ENCODE results near the gene CPPED1. TPM values are rescaled to one million over a fixed set of nuclear protein-coding genes. Genes with fewer than 3 reads are reported as not detected.
"Not testable (repeated sequence)": the region's sequence is repeated elsewhere in the genome, so short reads cannot be mapped to it uniquely, and the experiment has no call there.

The CPPED1 gene
- total and polyA plus RNA-seq, 10 donors = 10.0 to 66.3 (median 45.4) TPM

DNA sequence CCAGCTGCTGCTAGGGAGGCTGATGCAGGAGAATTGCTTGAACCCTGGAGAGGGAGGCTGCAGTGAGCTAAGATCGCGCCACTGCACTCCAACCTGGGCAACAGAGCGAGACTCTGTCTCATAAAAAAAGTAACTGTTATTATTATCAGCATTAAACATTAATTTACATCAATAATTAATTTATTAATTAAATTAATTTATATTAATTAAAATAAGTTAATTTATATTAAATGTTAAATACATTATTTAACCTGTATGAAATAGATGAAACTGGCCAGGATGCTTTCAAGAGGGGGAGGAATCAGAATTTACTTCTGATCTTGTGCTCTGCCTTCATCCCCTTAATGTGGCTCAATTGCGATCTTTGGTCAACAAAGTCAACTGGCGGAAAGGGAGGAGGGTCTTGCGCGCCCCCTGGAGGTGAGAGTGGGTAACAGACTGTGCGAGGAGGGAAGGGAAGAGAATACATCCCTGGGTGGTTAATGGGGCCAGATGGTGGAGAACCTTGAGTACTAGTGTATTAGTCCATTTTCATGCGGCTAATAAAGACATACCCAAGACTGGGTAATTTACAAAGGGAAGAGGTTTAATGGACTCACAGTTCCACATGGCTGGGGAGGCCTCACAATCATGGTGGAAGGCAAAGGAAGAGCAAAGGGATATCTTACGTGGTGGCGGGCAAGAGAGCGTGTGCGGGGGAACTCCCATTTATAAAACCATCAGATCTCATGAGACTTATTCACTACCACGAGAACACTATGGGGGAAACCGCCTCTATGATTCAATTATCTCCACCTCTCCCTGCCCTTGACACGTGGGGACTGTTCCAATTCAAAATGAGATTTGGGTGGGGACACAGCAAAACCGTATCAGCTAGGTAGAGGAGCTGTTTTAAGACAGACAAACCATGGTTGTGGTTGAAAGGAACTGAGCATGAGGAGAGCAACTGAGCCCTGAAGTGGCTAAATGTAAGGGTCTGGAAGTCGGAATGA lies 15.7 kb upstream of the CPPED1 start:
- intact Hi-C loops (cut with DNase I; ENCODE audit: low total_unique reads) = loop anchor here (5.0 to 10.0 kb wide), 3 partner anchors 247 to 725 kb away; no protein-coding TSS in a partner anchor
- TF ChIP-seq POLR2AphosphoS5 (IDR thresholded peaks at IDR 0.05) (peak in 1 of 3 donors; percentile 64), POLR2A (IDR thresholded peaks at IDR 0.05) (no peak)
- TF ChIP-seq, protein P1, sequence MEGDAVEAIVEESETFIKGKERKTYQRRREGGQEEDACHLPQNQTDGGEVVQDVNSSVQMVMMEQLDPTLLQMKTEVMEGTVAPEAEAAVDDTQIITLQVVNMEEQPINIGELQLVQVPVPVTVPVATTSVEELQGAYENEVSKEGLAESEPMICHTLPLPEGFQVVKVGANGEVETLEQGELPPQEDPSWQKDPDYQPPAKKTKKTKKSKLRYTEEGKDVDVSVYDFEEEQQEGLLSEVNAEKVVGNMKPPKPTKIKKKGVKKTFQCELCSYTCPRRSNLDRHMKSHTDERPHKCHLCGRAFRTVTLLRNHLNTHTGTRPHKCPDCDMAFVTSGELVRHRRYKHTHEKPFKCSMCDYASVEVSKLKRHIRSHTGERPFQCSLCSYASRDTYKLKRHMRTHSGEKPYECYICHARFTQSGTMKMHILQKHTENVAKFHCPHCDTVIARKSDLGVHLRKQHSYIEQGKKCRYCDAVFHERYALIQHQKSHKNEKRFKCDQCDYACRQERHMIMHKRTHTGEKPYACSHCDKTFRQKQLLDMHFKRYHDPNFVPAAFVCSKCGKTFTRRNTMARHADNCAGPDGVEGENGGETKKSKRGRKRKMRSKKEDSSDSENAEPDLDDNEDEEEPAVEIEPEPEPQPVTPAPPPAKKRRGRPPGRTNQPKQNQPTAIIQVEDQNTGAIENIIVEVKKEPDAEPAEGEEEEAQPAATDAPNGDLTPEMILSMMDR (IDR thresholded peaks at IDR 0.05 in 8 of 11, conservative IDR thresholded peaks at IDR 0.05 in 3 of 11) = peak; percentile 85 to 97 (median 92)
- Histone ChIP-seq H3K27me3 (replicated peaks in 1 of 7) (no peaks in the 10 kb centered on the region), H3K9me3 (no peaks in the 10 kb centered on the region), H3K36me3 (no peaks in the 10 kb centered on the region), H3K27ac (no peak overlapping the region), H3K4me1 (peaks cover 0 to 43% (median 8%) of the 10 kb centered on the region in 6 donors), H3K4me3 (no peak overlapping the region)
- WGBS, 5 donors = 53 to 61% (median 55%) methylated on average over 18 of the region's 18 CpGs
- DNase-seq = peak; percentile 92

DNA sequence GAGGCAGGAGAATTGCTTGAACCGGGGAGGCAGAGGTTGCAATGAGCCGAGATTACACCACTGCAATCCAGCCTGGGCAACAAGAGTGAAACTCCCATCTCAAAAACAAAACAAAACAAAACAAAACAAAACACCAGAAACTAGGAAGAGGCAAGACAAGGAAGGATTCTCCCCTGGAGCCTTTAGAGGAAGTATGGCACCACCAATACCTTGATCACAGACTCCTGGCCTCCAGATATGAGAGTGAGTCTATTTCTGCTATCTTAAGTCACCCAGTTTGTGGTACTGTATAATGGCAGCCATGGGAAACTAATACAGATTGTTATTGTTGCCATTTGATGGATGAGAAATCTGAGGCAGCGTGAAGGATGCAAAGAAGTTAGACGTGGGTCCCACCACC lies 14.6 kb upstream of the CPPED1 start:
- DNase-seq = no peak
- intact Hi-C loops (cut with DNase I; ENCODE audit: low total_unique reads) = loop anchor here (5.0 to 10.0 kb wide), 3 partner anchors 246 to 724 kb away; no protein-coding TSS in a partner anchor
- TF ChIP-seq, protein P1 (IDR thresholded peaks at IDR 0.05 in 8 of 11, conservative IDR thresholded peaks at IDR 0.05 in 3 of 11) = no peak
- no peak for TF ChIP-seq POLR2A (IDR thresholded peaks at IDR 0.05)
- no peak for TF ChIP-seq POLR2AphosphoS5 (IDR thresholded peaks at IDR 0.05)
- 79 to 91% (median 81%) methylated on average over 4 of the region's 4 CpGs for WGBS, 5 donors
- Histone ChIP-seq H3K9me3 (no peaks in the 10 kb centered on the region), H3K4me1 (peaks cover 0 to 53% (median 8%) of the 10 kb centered on the region in 6 donors), H3K27ac (peak overlapping the region in 1 of 8 donors; percentile 82), H3K27me3 (replicated peaks in 1 of 7) (no peaks in the 10 kb centered on the region), H3K4me3 (no peak overlapping the region), H3K36me3 (no peaks in the 10 kb centered on the region)

DNA sequence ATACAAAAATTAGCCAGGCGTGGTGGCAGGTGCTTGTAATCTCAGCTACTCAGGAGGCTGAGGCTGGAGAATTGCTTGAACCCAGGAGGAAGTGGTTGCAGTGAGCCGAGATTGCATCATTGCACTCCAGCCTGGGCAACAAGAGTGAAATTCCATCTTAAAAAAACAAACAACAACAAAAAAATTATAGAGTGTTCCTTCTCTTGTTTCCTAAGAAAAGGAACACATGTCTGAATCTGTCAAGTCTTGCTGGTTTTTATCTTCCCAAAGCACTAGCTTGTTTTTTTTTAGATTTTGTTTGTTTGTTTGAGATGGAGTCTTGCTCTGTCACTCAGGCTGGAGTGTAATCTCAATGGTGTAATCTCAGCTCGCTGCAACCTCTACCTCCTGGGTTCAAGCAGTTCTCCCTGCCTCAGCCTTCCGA lies 13.1 kb upstream of the CPPED1 start:
- Histone ChIP-seq H3K4me1 (peaks cover 0 to 57% (median 8%) of the 10 kb centered on the region in 6 donors), H3K27ac (peak overlapping the region in 5 of 8 donors; percentile 43 to 82 (median 58)), H3K4me3 (peak overlapping the region in 1 of 8 donors; percentile 9)
- intact Hi-C loops (cut with DNase I; ENCODE audit: low total_unique reads) = loop anchor here (5.0 to 10.0 kb wide), 3 partner anchors 245 to 722 kb away; no protein-coding TSS in a partner anchor
- DNase-seq; H3K36me3 ChIP-seq; H3K27me3 ChIP-seq (replicated peaks in 1 of 7); H3K9me3 ChIP-seq: not testable (repeated sequence)
- peak in 1 of 3 donors; percentile 7 for TF ChIP-seq POLR2AphosphoS5 (IDR thresholded peaks at IDR 0.05)
- 35 to 50% (median 44%) methylated on average over 4 of the region's 4 CpGs for WGBS, 5 donors

DNA sequence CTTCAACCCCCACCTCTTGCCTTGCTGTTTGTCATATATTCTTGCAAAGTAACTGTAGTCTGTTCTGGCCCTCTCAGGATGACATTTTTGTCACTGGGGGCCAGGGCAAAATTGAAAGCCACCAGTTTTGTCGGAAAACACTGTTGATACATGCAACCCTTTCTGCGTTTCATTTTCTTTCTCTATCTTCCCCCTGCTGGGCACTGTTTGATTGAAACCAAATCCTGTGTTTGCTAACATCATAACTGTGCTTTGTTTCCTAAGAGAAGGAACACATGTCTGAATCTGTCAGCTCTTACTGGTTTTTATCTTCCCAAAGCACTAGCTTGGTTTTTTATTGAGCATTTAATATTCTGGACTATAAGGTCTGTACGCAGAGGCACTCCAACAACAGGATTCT lies 11.7 kb upstream of the CPPED1 start:
- no peak for DNase-seq
- TF ChIP-seq, protein P1 (IDR thresholded peaks at IDR 0.05 in 8 of 11, conservative IDR thresholded peaks at IDR 0.05 in 3 of 11) = peak in 1 of 11 experiments; percentile 23
- TF ChIP-seq POLR2A (IDR thresholded peaks at IDR 0.05) = no peak
- intact Hi-C loops (cut with DNase I; ENCODE audit: low total_unique reads) = loop anchor here (5.0 to 10.0 kb wide), 3 partner anchors 243 to 721 kb away; no protein-coding TSS in a partner anchor
- Histone ChIP-seq H3K9me3 (peaks cover 0 to 3% (median 0%) of the 10 kb centered on the region in 8 donors), H3K27ac (peak overlapping the region in 1 of 8 donors; percentile 82), H3K4me1 (peaks cover 0 to 57% (median 8%) of the 10 kb centered on the region in 6 donors), H3K27me3 (replicated peaks in 1 of 7) (no peaks in the 10 kb centered on the region), H3K36me3 (no peaks in the 10 kb centered on the region), H3K4me3 (no peak overlapping the region)
- WGBS, 5 donors = 64 to 81% (median 74%) methylated on average over 3 of the region's 3 CpGs

DNA sequence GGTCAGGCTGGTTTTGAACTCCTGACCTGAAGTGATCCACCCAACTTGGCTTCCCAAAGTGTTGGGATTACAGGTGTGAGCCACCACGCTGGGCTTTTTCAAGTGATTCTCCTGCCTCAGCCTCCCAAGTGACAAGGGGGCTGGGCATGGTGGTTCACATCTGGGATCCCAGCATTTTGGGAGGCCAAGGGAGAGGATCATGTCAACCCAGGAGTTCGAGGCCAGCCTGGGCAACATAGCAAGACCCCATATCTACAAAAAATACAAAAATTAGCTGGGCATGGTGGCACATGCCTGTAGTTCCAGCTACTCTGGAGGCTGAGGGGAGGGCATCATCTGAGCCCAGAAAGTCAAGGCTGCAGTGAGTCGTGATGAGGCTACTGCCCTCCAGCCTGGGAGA lies 10.0 kb upstream of the CPPED1 start:
- not testable (repeated sequence) for H3K36me3 ChIP-seq; H3K27me3 ChIP-seq (replicated peaks in 1 of 7); H3K27ac ChIP-seq; H3K9me3 ChIP-seq; DNase-seq; H3K4me3 ChIP-seq
- WGBS, 5 donors = 66 to 96% (median 86%) methylated on average over 3 of the region's 3 CpGs
- intact Hi-C loops (cut with DNase I; ENCODE audit: low total_unique reads) = loop anchor here (10.0 kb wide), 1 partner anchor 719 kb away; no protein-coding TSS in a partner anchor
- H3K4me1 ChIP-seq = peaks cover 0 to 50% (median 8%) of the 10 kb centered on the region in 6 donors

DNA sequence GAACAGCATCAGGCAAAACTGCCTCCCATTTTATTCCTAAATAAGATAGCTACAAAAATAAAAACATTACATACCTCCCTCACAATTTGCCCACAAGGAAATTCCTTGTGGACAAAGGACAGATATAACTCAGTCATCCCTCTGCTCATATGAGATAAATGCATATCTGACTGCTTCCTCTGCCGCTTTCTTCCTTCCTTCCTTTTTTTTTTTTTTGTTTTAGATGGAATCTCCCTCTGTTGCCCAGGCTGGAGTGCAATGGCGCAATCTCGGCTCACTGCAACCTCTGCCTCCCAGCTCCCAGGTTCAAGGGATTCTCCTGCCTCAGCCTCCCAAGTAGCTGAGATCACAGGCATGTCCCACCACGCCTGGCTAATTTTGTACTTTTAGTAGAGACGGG lies 9.6 kb upstream of the CPPED1 start:
- not testable (repeated sequence) for H3K36me3 ChIP-seq; H3K4me3 ChIP-seq; H3K27ac ChIP-seq; DNase-seq; H3K9me3 ChIP-seq; H3K27me3 ChIP-seq (replicated peaks in 1 of 7)
- intact Hi-C loops (cut with DNase I; ENCODE audit: low total_unique reads) = loop anchor here (10.0 kb wide), 1 partner anchor 719 kb away; no protein-coding TSS in a partner anchor
- WGBS, 5 donors = 66 to 85% (median 73%) methylated on average over 5 of the region's 5 CpGs
- H3K4me1 ChIP-seq = peaks cover 0 to 46% (median 8%) of the 10 kb centered on the region in 6 donors

All from spleen (tissue), 11 donors.